ENCODE data around the gene MDGA2. TPM values are rescaled to one million over a fixed set of nuclear protein-coding genes. Genes with fewer than 3 reads are reported as not detected.

Gene MDGA2
- total and polyA plus RNA-seq, 11 donors, result 0.12 to 0.26 TPM; not detected in 9

DNA sequence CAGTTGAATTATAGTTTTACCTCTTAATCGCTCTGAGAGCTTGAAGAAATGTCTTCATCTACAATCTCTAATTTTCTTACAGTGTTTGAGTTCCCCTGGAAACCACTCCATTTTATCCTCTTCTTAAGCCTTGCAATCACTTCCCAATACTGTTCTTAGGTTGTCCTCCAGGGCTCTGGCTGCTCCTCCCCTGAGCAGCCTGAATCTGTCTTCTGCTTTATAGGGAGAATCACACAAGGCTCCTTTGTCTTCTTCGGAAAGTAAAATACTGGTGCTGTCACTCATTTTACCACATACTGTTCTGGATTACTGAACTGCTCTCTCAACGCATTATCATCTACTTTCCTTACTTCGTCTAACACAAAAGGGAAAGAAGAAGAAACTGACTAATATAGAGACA lies 133.7 kb downstream of the MDGA2 start:
- TF ChIP-seq POLR2A (IDR thresholded peaks at IDR 0.05), result no peak
- TF ChIP-seq, protein P1, sequence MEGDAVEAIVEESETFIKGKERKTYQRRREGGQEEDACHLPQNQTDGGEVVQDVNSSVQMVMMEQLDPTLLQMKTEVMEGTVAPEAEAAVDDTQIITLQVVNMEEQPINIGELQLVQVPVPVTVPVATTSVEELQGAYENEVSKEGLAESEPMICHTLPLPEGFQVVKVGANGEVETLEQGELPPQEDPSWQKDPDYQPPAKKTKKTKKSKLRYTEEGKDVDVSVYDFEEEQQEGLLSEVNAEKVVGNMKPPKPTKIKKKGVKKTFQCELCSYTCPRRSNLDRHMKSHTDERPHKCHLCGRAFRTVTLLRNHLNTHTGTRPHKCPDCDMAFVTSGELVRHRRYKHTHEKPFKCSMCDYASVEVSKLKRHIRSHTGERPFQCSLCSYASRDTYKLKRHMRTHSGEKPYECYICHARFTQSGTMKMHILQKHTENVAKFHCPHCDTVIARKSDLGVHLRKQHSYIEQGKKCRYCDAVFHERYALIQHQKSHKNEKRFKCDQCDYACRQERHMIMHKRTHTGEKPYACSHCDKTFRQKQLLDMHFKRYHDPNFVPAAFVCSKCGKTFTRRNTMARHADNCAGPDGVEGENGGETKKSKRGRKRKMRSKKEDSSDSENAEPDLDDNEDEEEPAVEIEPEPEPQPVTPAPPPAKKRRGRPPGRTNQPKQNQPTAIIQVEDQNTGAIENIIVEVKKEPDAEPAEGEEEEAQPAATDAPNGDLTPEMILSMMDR (IDR thresholded peaks at IDR 0.05), result no peak
- H3K4me1 ChIP-seq, result no peaks in the 10 kb centered on the region
- ATAC-seq, result no peak
- intact Hi-C loops (cut with DNase I), result no loop called here
- no peaks in the 10 kb centered on the region for H3K36me3 ChIP-seq
- no peaks in the 10 kb centered on the region for H3K27me3 ChIP-seq
- H3K9me3 ChIP-seq, result no peaks in the 10 kb centered on the region
- no peak overlapping the region for H3K4me3 ChIP-seq
- DNase-seq, result no peak
- H3K27ac ChIP-seq, result no peak overlapping the region
- 51 to 68% (median 61%) methylated on average over 4 of the region's 4 CpGs for WGBS, 4 donors

DNA sequence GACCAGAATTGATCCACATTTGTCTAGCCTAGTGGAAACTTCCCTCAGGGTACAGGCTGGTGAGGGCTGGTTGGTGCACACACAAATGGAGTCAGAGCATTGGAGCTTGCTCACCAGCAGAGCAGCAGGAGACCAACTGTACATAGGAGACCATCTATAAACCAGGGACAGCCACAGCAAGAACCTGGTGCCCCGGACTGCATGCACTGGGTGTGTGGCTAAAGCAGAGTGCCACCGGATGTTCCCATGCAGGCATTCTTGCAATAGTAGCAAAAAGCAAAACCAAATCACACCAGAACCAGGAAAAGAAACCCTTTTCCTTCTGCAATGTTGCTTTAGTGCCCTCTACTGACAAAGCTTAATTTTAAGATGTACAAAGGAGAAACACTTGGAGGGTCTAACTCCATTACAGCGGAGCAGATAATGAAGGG lies 136.4 kb downstream of the MDGA2 start:
- no peaks in the 10 kb centered on the region for H3K9me3 ChIP-seq
- 31 to 49% (median 38%) methylated on average over 3 of the region's 3 CpGs for WGBS, 4 donors
- intact Hi-C loops (cut with DNase I), result loop anchor here in 1 of 10 donors (10.0 kb wide), 1 partner anchor 494 kb away; no protein-coding TSS in a partner anchor
- ATAC-seq, result peak in 1 of 4 donors; percentile 24
- DNase-seq, result peak in 1 of 5 donors; percentile 25
- H3K27ac ChIP-seq, result no peak overlapping the region
- TF ChIP-seq, protein P1 (IDR thresholded peaks at IDR 0.05), result peak in 10 of 12 donors; percentile 20 to 58 (median 34)
- TF ChIP-seq POLR2A (IDR thresholded peaks at IDR 0.05), result no peak
- H3K36me3 ChIP-seq, result no peaks in the 10 kb centered on the region
- H3K27me3 ChIP-seq, result no peaks in the 10 kb centered on the region
- no peaks in the 10 kb centered on the region for H3K4me1 ChIP-seq
- no peak overlapping the region for H3K4me3 ChIP-seq

DNA sequence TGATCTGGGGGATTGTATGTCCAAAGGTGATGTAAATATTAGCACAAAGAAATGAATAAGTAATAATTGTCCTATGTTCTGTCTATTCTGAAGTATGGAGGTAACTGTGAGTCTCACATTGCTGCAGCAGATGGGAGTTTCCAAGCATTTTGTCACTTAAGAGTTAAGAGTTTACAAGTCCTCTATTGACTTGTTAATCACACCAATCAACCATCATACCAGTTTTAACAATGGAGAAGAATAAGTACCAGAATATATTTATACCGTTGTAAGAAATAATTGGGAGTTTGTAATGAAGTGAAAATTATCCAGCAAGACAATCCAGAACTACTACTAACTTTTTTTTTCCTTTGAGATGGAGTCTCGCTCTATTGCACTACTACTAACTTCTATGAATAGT lies 139.1 kb downstream of the MDGA2 start:
- WGBS, 4 donors, result 63 to 77% (median 74%) methylated on average over 2 of the region's 2 CpGs
- Histone ChIP-seq H3K4me3 (no peak overlapping the region), H3K4me1 (no peaks in the 10 kb centered on the region), H3K36me3 (no peaks in the 10 kb centered on the region), H3K27me3 (no peaks in the 10 kb centered on the region), H3K27ac (no peak overlapping the region), H3K9me3 (peaks cover 0 to under 1% (median 0%) of the 10 kb centered on the region in 12 donors)
- TF ChIP-seq, protein P1 (IDR thresholded peaks at IDR 0.05), result no peak
- ATAC-seq (no peak), DNase-seq (no peak)
- intact Hi-C loops (cut with DNase I), result loop anchor here in 1 of 10 donors (10.0 kb wide), 1 partner anchor 492 kb away; no protein-coding TSS in a partner anchor

DNA sequence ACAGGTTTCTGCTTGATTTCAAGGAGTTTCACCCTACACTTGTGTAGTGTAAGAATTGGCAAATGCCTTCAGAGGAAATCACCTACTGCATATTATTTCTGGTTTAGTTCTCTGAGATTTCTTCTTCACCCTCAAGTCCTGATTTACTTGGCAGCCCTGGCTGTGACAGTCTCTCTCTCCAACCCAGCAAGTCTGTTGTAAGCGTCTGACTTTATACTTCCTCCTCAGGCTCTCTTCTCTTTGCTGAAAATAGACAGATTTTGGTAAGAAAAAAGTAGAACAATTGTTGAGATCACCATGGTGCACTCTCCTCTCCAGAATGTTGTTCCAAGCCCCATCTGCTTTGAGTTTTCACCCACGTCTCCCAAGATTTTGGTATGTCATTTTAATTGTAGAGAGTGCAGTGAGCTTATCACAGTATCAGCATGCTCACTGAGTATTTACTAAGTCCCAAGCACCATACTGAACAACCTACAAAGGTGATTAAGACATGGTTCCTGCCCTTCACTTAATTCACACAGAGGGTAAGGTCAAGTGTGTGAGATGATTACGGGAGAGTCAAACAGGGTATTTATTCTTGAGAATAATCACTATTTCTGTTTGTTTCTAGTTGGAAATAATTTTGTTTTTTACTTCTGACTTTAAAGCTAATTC lies 148.7 kb downstream of the MDGA2 start:
- no peaks in the 10 kb centered on the region for H3K27me3 ChIP-seq
- H3K4me1 ChIP-seq, result no peaks in the 10 kb centered on the region
- no peak overlapping the region for H3K4me3 ChIP-seq
- intact Hi-C loops (cut with DNase I), result no loop called here
- WGBS, 4 donors, result 68 to 73% (median 72%) methylated on average over 3 of the region's 3 CpGs
- no peak overlapping the region for H3K27ac ChIP-seq
- peaks cover 0 to 9% (median 0%) of the 10 kb centered on the region in 12 donors for H3K9me3 ChIP-seq
- H3K36me3 ChIP-seq, result no peaks in the 10 kb centered on the region
- no peak for ATAC-seq
- no peak for DNase-seq
- TF ChIP-seq, protein P1 (IDR thresholded peaks at IDR 0.05), result no peak
- no peak for TF ChIP-seq POLR2A (IDR thresholded peaks at IDR 0.05)

Data from heart left ventricle (tissue), 16 donors.